ENCODE results near the gene ADM. TPM values are rescaled to one million over a fixed set of nuclear protein-coding genes. Genes with fewer than 3 reads are reported as not detected.

Gene ADM
- total RNA-seq, 2 donors from 2014 or later = 2.3 to 13.0 TPM

DNA sequence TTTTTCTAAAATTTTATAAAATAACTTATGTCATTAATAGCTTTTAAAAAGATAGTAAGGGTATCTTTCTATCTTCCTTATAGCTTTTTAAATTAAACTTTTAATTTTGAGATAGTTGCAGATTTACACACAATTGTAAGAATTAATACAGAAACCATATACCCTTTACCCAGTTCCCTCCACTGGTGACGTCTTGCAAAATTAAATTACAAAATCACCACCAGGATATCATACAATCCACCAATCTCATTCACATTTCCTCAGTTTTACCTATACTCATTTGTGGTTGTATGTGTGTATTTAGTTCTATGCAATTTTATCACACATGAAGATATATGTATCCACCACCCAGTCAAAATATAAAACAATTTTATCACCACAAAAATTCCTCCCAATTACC, 20.9 kb upstream of the ADM start:
- Mint-ChIP-seq H3K4me1 (ENCODE audit: low read depth in 2 of 2) (peaks cover 13 to 15% of the 10 kb centered on the region in 2 donors), H3K4me3 (peak overlapping the region; percentile 16), H3K27me3 (peaks cover 0 to 4% of the 10 kb centered on the region in 2 donors), H3K27ac (peak overlapping the region in 1 of 2 donors; percentile 11), H3K36me3 (no peaks in the 10 kb centered on the region), H3K9me3 (no peaks in the 10 kb centered on the region)
- ATAC-seq (no peak), DNase-seq (ENCODE audit: low spot score) (no peak)

DNA sequence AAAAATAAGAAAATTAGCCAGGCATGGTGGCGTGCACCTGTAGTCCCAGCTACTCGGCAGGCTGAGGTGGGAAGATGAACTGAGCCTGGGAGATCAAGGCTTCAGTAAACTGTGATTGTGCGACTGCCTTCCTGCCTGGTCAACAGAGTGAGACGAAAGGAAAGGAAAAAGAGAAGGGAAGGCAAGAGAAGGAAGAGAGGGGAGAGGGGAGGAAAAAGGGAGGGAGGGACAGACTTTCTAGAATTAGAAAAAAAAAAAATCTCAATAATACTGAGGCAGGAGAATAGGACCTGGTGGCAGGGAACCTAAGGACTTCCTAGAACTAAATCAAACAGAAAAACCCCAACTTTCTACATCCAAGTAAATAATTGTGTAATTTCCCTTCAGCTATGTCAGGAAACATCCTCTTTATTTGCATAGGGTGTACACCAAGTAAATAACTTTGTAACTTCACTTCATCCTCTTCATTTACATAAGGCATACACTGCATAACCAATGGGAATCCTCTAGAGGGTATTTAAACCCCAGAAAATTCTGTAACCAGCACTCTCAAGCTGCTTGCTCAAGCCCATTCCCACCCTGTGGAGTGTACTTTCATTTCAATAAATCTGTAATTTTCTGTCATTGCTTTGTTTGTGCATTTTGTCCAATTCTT, 19.6 kb upstream of the ADM start:
- peak; percentile 68 to 81 for ATAC-seq
- peak overlapping the region; percentile 56 for H3K4me3 Mint-ChIP-seq
- H3K27me3 Mint-ChIP-seq = peaks cover 0 to 4% of the 10 kb centered on the region in 2 donors

DNA sequence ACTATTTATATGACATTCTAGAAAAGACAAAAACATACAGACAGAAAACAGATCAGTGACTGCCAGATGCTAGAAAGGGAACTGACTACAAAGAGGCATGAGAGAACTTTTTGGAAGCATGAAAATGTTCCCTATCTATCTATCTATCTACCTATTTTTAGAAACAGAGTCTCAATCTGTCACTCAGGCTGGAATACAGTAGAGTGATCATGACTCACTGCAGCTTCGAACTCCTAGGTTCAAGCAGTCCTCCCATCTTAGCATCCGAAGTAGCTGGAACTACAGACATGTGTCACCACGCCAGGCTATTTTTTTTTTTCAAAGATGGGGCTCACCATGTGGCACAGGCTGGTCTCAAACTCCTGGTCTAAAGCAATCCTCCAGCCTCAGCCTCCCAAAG, 17.7 kb upstream of the ADM start:
- Mint-ChIP-seq H3K9me3 (no peaks in the 10 kb centered on the region), H3K4me1 (ENCODE audit: low read depth in 2 of 2) (peaks cover 19 to 21% of the 10 kb centered on the region in 2 donors), H3K27me3 (peaks cover 0 to 4% of the 10 kb centered on the region in 2 donors), H3K36me3 (no peaks in the 10 kb centered on the region), H3K27ac (no peak overlapping the region), H3K4me3 (no peak overlapping the region)
- ATAC-seq (no peak), DNase-seq (ENCODE audit: low spot score) (no peak)

More for the DNA sequence above, 19.6 kb upstream of the ADM start:
- H3K9me3 Mint-ChIP-seq = no peaks in the 10 kb centered on the region
- DNase-seq (ENCODE audit: low spot score) = no peak
- H3K27ac Mint-ChIP-seq = peak overlapping the region; percentile 27 to 55
- no peaks in the 10 kb centered on the region for H3K36me3 Mint-ChIP-seq
- peaks cover 13 to 15% of the 10 kb centered on the region in 2 donors for H3K4me1 Mint-ChIP-seq (ENCODE audit: low read depth in 2 of 2)

- Mint-ChIP-seq H3K4me1 (ENCODE audit: low read depth in 2 of 2) (peaks cover 20 to 24% of the 10 kb centered on the region in 2 donors), H3K9me3 (no peaks in the 10 kb centered on the region), H3K27ac (no peak overlapping the region), H3K27me3 (peaks cover 0 to 4% of the 10 kb centered on the region in 2 donors), H3K4me3 (no peak overlapping the region), H3K36me3 (no peaks in the 10 kb centered on the region)
- ATAC-seq (no peak), DNase-seq (ENCODE audit: low spot score) (no peak)
Observed at GRCh38 chr11:10287766-10288715, 16.8 kb upstream of the ADM start.

GRCh38 chr11:10288881-10289764, 15.8 kb upstream of the ADM start:
- Mint-ChIP-seq H3K9me3 (no peaks in the 10 kb centered on the region), H3K36me3 (no peaks in the 10 kb centered on the region), H3K27me3 (peaks cover 0 to 3% of the 10 kb centered on the region in 2 donors), H3K4me3 (no peak overlapping the region), H3K27ac (no peak overlapping the region), H3K4me1 (ENCODE audit: low read depth in 2 of 2) (peaks cover 20 to 25% of the 10 kb centered on the region in 2 donors)
- no peak for DNase-seq (ENCODE audit: low spot score)
- ATAC-seq = no peak

- peaks cover 2% of the 10 kb centered on the region for H3K36me3 Mint-ChIP-seq
- peaks cover 19 to 23% of the 10 kb centered on the region in 2 donors for H3K4me1 Mint-ChIP-seq (ENCODE audit: low read depth in 2 of 2)
- H3K27me3 Mint-ChIP-seq = peaks cover 2 to 3% of the 10 kb centered on the region in 2 donors
- DNase-seq (ENCODE audit: low spot score) (no peak), ATAC-seq (no peak)
- no peaks in the 10 kb centered on the region for H3K9me3 Mint-ChIP-seq
- no peak overlapping the region for H3K27ac Mint-ChIP-seq
- no peak overlapping the region for H3K4me3 Mint-ChIP-seq
Observed at GRCh38 chr11:10289765-10290380, 15.0 kb upstream of the ADM start.

DNA sequence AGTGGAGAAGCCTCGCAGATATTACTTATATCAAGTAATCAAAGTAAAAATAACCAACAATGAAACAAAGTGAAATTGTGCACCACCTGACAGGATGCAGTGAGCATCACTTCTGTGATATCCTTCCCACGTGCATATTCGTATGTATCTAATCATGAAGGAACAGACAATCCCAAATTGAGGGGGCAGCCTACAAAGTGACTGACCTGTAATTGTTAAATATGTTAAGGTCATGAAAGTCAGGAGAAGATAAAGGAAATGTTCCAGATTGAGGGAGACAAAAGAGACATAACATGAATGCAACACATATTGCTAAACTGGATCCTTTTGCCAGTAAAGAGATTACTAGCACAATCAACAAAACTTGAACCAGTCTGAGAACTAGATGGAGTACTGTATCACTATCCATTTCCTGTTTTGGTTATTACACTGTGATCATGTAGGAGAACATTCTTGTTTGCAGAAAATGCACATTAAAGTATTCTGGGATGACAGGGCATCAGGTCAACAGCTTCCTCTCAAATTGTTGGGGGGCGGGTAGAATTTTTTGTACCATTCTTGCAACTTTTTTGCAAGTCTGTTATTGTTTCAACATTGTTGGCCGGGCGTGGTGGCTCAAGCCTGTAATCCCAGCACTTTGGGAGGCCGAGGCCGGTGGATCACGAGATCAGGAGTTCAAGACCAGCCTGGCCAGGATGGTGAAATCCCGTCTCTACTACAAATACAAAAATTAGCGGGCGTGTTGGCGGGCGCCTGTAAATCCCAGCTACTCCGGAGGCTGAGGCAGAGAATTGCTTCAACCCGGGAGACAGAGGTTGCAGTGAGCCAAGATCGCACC, 12.9 kb upstream of the ADM start:
- Mint-ChIP-seq H3K27me3 (peaks cover 21 to 24% of the 10 kb centered on the region in 2 donors), H3K9me3 (no peaks in the 10 kb centered on the region)

GRCh38 chr11:10293423-10294289, 11.2 kb upstream of the ADM start, which contains the start of gene SBF2:
SBF2 (minus strand) TSS chr11:10294219; CDS start chr11:10294069, 150 bp downstream.
- Mint-ChIP-seq H3K4me1 (ENCODE audit: low read depth in 2 of 2) (peaks cover 33 to 34% of the 10 kb centered on the region in 2 donors), H3K27ac (peak within 1 kb of the TSS; percentile 38 to 50), H3K4me3 (peak within 1 kb of the TSS; percentile 84), H3K27me3 (peaks cover 28 to 34% of the 10 kb centered on the region in 2 donors), H3K36me3 (peaks cover 5% of the 10 kb centered on the region), H3K9me3 (no peaks in the 10 kb centered on the region)
- peak; percentile 75 to 85 for ATAC-seq
- DNase-seq (ENCODE audit: low spot score) = peak; percentile 80

More for the DNA sequence above, 12.9 kb upstream of the ADM start:
- Mint-ChIP-seq H3K27ac (no peak overlapping the region), H3K4me1 (ENCODE audit: low read depth in 2 of 2) (peaks cover 24% of the 10 kb centered on the region in 2 donors), H3K4me3 (peak overlapping the region; percentile 8), H3K36me3 (peaks cover 5% of the 10 kb centered on the region)
- ATAC-seq = no peak
- DNase-seq (ENCODE audit: low spot score) = no peak

DNA sequence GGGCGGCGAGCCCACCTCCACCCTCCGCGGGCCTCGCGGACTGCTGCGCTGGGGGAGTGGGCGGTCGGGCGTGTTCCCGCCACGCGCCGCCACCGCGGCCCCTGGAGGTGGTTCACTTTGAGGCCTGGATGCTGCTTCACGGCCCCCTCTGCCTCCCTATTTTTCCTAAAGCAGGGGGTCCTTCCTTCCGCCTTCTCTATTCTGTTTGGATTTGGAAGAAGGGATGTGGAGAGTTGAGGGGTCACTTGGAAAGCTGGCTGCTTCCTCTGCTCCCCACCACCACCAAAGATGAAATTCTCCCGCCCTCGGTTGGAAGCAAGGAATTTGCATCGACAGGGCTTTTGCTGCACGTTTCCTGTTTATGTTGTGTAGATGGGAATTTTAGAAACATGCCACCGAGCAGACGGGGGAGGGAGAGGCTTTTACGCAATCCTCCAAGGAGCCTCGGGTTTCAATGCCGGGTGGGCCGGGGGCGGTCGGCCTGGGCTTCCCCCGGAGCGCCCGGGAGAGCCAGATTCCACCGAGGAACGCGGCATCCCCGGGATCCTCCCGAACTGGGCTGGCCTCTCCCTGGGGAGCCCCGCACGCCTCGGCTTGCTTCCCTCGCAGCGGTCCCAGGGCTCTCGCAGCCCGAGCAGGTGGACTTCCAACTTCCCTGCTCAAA, 10.5 kb upstream of the ADM start:
- H3K9me3 Mint-ChIP-seq = no peaks in the 10 kb centered on the region
- peak overlapping the region; percentile 36 to 38 for H3K27ac Mint-ChIP-seq
- peaks cover 28 to 34% of the 10 kb centered on the region in 2 donors for H3K27me3 Mint-ChIP-seq
- ATAC-seq (no peak), DNase-seq (ENCODE audit: low spot score) (no peak)
- peak overlapping the region; percentile 84 for H3K4me3 Mint-ChIP-seq
- peaks cover 5% of the 10 kb centered on the region for H3K36me3 Mint-ChIP-seq
- H3K4me1 Mint-ChIP-seq (ENCODE audit: low read depth in 2 of 2) = peaks cover 36 to 38% of the 10 kb centered on the region in 2 donors

DNA sequence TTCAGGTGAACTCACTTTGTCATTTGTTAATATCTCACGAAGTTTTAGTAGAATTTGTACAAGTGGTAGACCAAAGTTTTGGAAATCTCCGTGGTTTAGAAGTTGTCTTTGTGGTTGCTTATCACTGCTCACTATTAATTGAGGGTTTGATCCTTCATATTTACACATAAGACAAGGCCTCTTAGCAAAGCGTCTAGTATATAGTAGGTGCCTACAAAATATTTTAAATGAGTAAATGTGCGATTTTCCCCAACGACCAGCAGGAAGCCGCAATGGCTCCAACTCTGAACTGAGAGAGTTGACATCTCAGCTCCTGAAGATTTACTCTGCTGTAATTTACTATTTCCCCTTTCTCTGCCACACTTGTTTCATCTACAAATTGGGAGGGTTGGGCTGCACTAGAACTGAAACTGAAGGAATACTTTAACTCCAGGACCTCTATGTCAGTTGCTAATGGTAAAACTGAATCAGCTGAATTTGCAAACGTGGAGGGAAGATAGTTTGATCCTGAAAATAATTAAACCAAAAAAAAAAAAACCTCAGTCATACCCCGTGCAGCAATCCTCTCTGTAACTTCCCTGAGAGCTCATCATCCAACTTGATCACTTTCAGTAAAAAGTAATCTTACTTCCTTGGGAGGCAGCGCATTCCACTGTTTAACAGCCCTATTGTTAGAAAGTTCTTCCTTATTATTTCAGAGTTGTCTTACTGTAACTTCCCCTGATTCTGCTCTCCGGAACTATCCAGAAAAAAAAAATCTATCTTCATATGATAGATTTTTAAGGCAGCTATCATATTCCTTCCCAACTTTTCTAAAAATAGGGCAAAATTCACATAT, 9.6 kb upstream of the ADM start:
- Mint-ChIP-seq H3K4me1 (ENCODE audit: low read depth in 2 of 2) (peaks cover 36 to 38% of the 10 kb centered on the region in 2 donors), H3K9me3 (no peaks in the 10 kb centered on the region), H3K4me3 (peak overlapping the region; percentile 84), H3K36me3 (peaks cover 5% of the 10 kb centered on the region), H3K27me3 (peaks cover 33 to 41% of the 10 kb centered on the region in 2 donors), H3K27ac (peak overlapping the region; percentile 36 to 38)
- DNase-seq (ENCODE audit: low spot score) (no peak), ATAC-seq (no peak)

Measured in natural killer cell treated with Interleukin-12 subunit alpha and Interleukin-12 subunit beta and Interleukin-15 and Interleukin-18, amount 100 ng/mL, for 72 hours (primary cell).